Liver (tissue), 4 donors: ENCODE results near the gene CKM. TPM values are rescaled to one million over a fixed set of nuclear protein-coding genes. Genes with fewer than 3 reads are reported as not detected.

ENCODE experiments used
- polyA plus RNA-seq, 2 donors: library from polyadenylated mRNA; stranded (reverse) in 1 of 2; unstranded in 1 of 2; fragments of 200-250 nt in 1 of 2; fragments of >200 nt in 1 of 2; fragmentation: Nextera tagmentation in 1 of 2; extraction: Ambion mirVana in 1 of 2; gene quantifications; one replicate each; pipeline versions ENCODE4 v1.2.1 to v1.2.3, GENCODE V29; 2013 to 2015
- total RNA-seq, 2 donors: library from RNA; depleted of rRNA; stranded (reverse); fragments of >200 nt; gene quantifications; one replicate each; pipeline ENCODE4 v1.2.3, GENCODE V29; 2014
- donor health status: healthy.
- donor health status: healthy.
- donor health status: healthy.

Gene CKM
- total and polyA plus RNA-seq, 4 donors, result 0.05 to 0.37 (median 0.17) TPM; not detected in 1

Other genes with a start within 250 kb of the CKM start
- under 1 TPM; 0.17 to 0.42 TPM for gene ZNF296, start 246.4 kb downstream of the CKM start, total RNA-seq
- gene ZNF296, start 246.4 kb downstream of the CKM start, polyA plus RNA-seq, result under 1 TPM in 1 of 2 donors, not detected in 1; 0.16 TPM
- 10 to 100 TPM; 10.0 to 16.2 TPM for gene GEMIN7, start 243.6 kb downstream of the CKM start, total RNA-seq
- 10 to 100 TPM; 22.7 to 25.2 TPM for gene GEMIN7, start 243.6 kb downstream of the CKM start, polyA plus RNA-seq
- gene PPP1R37, start 229.7 kb downstream of the CKM start, total RNA-seq, result 10 to 100 TPM in 1 of 2 donors, 1 to 10 TPM in 1; 9.8 to 10.4 TPM
- gene PPP1R37, start 229.7 kb downstream of the CKM start, polyA plus RNA-seq, result 1 to 10 TPM; 1.8 to 8.7 TPM
- not detected for gene NKPD1, start 161.9 kb downstream of the CKM start, total RNA-seq
- not detected for gene NKPD1, start 161.9 kb downstream of the CKM start, polyA plus RNA-seq
- 10 to 100 TPM; 14.8 to 15.5 TPM for gene TRAPPC6A, start 144.6 kb downstream of the CKM start, total RNA-seq
- gene TRAPPC6A, start 144.6 kb downstream of the CKM start, polyA plus RNA-seq, result 10 to 100 TPM; 41.7 to 52.2 TPM
- gene BLOC1S3, start 144.1 kb downstream of the CKM start, total RNA-seq, result 1 to 10 TPM; 2.7 to 4.6 TPM
- 1 to 10 TPM; 4.1 to 4.3 TPM for gene BLOC1S3, start 144.1 kb downstream of the CKM start, polyA plus RNA-seq
- 1 to 10 TPM; 4.0 to 7.3 TPM for gene EXOC3L2, start 77.5 kb downstream of the CKM start, total RNA-seq
- gene EXOC3L2, start 77.5 kb downstream of the CKM start, polyA plus RNA-seq, result 1 to 10 TPM; 1.3 to 4.2 TPM
- 1 to 10 TPM; 3.5 to 8.6 TPM for gene MARK4, start 71.6 kb downstream of the CKM start, total RNA-seq
- 10 to 100 TPM in 1 of 2 donors, 1 to 10 TPM in 1; 3.5 to 11.1 TPM for gene MARK4, start 71.6 kb downstream of the CKM start, polyA plus RNA-seq
- 1 to 10 TPM in 1 of 2 donors, under 1 TPM in 1; 0.08 to 1.3 TPM for gene KLC3, start 17.9 kb upstream of the CKM start, total RNA-seq
- under 1 TPM in 1 of 2 donors, not detected in 1; 0.08 TPM for gene KLC3, start 17.9 kb upstream of the CKM start, polyA plus RNA-seq
- gene ERCC2, start 47.7 kb upstream of the CKM start, total RNA-seq, result 1 to 10 TPM; 8.3 to 8.7 TPM
- gene ERCC2, start 47.7 kb upstream of the CKM start, polyA plus RNA-seq, result 1 to 10 TPM; 3.3 to 8.2 TPM
- 1 to 10 TPM in 1 of 2 donors, under 1 TPM in 1; 0.51 to 6.5 TPM for gene PPP1R13L, start 82.2 kb upstream of the CKM start, total RNA-seq
- gene PPP1R13L, start 82.2 kb upstream of the CKM start, polyA plus RNA-seq, result 1 to 10 TPM; 3.3 to 7.7 TPM
- 1 to 10 TPM; 1.9 TPM for gene POLR1G, start 83.8 kb upstream of the CKM start, total RNA-seq
- gene POLR1G, start 83.8 kb upstream of the CKM start, polyA plus RNA-seq, result 1 to 10 TPM; 1.1 to 2.4 TPM
- 10 to 100 TPM; 19.3 to 24.7 TPM for gene ERCC1, start 101.0 kb upstream of the CKM start, total RNA-seq
- gene ERCC1, start 101.0 kb upstream of the CKM start, polyA plus RNA-seq, result 10 to 100 TPM; 19.2 to 28.7 TPM
- 1 to 10 TPM in 1 of 2 donors, under 1 TPM in 1; 0.28 to 1.3 TPM for gene FOSB, start 145.1 kb upstream of the CKM start, total RNA-seq
- under 1 TPM; 0.18 to 0.51 TPM for gene FOSB, start 145.1 kb upstream of the CKM start, polyA plus RNA-seq
- 1 to 10 TPM; 1.0 to 1.6 TPM for gene RTN2, start 174.2 kb upstream of the CKM start, total RNA-seq
- 1 to 10 TPM; 1.3 to 3.5 TPM for gene RTN2, start 174.2 kb upstream of the CKM start, polyA plus RNA-seq
- gene PPM1N, start 175.6 kb upstream of the CKM start, total RNA-seq, result 1 to 10 TPM in 1 of 2 donors, under 1 TPM in 1; 0.17 to 1.5 TPM
- under 1 TPM; 0.45 to 0.49 TPM for gene PPM1N, start 175.6 kb upstream of the CKM start, polyA plus RNA-seq
- 10 to 100 TPM; 20.2 to 29.1 TPM for gene VASP, start 184.6 kb upstream of the CKM start, total RNA-seq
- 10 to 100 TPM in 1 of 2 donors, 1 to 10 TPM in 1; 7.3 to 25.3 TPM for gene VASP, start 184.6 kb upstream of the CKM start, polyA plus RNA-seq